ENCODE results near the gene PLB1. TPM values are rescaled to one million over a fixed set of nuclear protein-coding genes. Genes with fewer than 3 reads are reported as not detected.

The PLB1 gene
- total RNA-seq, 4 donors from 2014 or later = 3.0 to 14.5 (median 10.5) TPM

DNA sequence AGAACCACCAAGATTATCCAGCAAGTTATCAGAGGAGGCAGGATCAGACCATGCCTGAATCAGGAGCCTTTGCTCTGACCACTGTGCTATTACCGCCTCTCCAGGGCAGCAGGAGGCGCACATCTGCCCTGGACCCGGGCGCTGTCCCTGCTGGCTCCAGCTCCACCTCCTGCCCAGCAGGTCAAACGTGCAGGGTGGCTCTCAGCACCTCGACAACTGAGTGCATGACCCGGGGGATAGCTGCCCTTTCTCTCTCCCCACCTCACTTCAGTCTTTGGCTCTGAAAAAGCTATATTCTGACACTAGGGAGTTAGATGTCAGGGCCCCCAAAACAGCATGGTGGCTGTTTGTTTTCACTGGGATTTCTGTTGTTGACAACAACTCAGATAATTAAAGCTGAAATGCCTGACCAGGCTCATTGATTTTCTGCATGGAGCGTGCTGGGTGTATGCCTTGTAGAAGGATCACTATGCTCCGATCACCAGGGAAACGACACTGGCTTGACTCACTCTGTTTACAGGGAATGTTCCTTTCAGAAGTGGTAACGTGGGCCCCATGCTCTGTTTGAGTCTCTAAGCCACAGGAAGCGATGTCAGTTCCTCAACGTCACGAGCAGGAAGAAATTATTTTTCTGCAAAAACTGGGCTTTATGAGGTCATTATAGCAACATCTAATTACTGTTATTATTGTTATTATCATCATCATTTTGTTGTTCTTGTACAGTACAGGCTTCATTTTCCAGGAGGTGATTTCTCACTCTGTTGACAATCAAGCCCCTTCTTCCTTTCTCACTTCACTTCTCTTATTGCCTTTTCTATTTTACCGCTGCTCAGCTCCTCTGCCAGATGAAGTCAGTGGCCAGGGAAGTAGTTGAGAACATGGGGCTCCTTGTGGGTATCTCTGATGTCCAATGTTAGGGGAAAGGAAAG is 125.6 kb downstream of the PLB1 start:
- Histone ChIP-seq H3K4me3 (no peak overlapping the region), H3K36me3 (no peaks in the 10 kb centered on the region)

DNA sequence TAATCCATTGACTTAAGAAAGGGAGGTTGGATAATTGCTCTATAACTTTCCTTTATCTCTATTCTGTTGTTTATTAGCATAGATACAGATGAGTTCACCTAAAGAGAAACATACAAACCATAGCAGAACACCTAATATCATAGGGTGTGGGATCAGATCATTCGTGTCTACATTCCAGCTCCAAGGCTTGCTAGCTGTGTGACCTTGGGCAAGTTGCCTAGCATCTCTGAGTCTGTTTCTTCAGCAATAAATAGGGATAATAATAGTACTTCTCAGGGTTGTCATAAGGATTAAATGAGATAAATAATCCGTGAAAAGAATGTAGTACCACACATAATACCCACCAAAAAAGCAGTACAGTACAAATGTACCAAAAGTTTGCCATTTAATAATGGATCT is 126.2 kb downstream of the PLB1 start:
- TF ChIP-seq POLR2A (IDR thresholded peaks at IDR 0.05) (no peak), POLR2AphosphoS5 (IDR thresholded peaks at IDR 0.05) (no peak), CTCF (IDR thresholded peaks at IDR 0.05) (no peak), EP300 (IDR thresholded peaks at IDR 0.05) (no peak)
- 34 to 80% methylated on average over 1 to 2 of the region's 2 CpGs for WGBS, 2 donors (ENCODE audit: low coverage in 1 of 2)
- ATAC-seq = no peak
- H3K27me3 ChIP-seq = no peaks in the 10 kb centered on the region
- no peaks in the 10 kb centered on the region for H3K36me3 ChIP-seq
- no peaks in the 10 kb centered on the region for H3K9me3 ChIP-seq
- peaks cover 15 to 98% (median 39%) of the 10 kb centered on the region in 3 donors for H3K4me1 ChIP-seq
- H3K27ac ChIP-seq = peak overlapping the region; percentile 93 to 97 (median 96)
- no peak overlapping the region for H3K4me3 ChIP-seq

More for the DNA sequence above, 125.6 kb downstream of the PLB1 start:
- peak; percentile 89 for ATAC-seq
- no peaks in the 10 kb centered on the region for H3K27me3 ChIP-seq
- H3K9me3 ChIP-seq = no peaks in the 10 kb centered on the region
- peaks cover 13 to 93% (median 37%) of the 10 kb centered on the region in 3 donors for H3K4me1 ChIP-seq
- H3K27ac ChIP-seq = peak overlapping the region; percentile 93 to 97 (median 96)
- 13 to 14% methylated on average over 5 to 9 of the region's 15 CpGs for WGBS, 2 donors (ENCODE audit: low coverage in 1 of 2)
- peak in 3 of 4 experiments; percentile 6 to 26 (median 15) for TF ChIP-seq CTCF (IDR thresholded peaks at IDR 0.05)
- TF ChIP-seq POLR2AphosphoS5 (IDR thresholded peaks at IDR 0.05) = peak; percentile 93
- TF ChIP-seq POLR2A (IDR thresholded peaks at IDR 0.05) = no peak
- TF ChIP-seq EP300 (IDR thresholded peaks at IDR 0.05) = peak; percentile 74

DNA sequence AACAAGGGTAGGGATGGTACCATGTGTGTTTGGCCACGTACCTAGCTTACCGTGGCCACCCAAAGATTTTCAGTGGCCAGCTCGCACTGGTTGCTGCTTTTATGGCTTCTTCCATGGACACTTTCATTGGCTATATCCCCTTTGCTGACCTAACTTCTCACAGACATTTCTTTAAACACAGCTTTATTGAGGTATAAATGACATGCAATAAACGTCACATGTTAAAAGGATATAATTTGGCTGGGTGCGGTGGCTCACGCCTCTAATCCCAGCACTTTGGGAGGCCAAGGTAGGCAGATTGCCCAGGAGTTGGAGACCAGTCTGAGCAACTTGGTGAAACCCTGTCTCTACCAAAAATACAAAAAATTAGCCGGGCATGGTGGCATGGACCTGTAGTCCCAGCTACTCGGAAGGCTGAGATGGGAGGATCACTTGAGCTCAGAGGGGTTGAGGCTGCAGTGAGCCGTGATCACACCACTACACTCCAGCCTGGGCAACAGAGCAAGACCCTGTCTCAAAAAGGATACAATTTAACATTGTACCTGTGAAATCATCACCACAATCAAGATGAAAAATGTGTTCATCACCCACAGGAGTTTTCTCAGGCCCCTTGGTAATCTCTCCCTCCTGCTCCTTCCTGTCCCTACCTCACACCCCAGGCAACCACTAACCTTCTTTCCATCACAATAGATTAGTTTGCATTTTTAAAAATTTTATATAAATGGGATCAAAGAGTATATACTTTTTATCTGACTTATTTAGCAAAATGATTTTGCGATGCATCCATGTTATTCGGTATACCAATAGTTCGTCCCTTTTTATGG is 127.9 kb downstream of the PLB1 start:
- 72 to 78% methylated on average over 8 to 11 of the region's 12 CpGs for WGBS, 2 donors (ENCODE audit: low coverage in 1 of 2)
- H3K4me3 ChIP-seq = no peak overlapping the region
- peaks cover 19 to 98% (median 39%) of the 10 kb centered on the region in 3 donors for H3K4me1 ChIP-seq
- TF ChIP-seq CTCF (IDR thresholded peaks at IDR 0.05) (no peak), EP300 (IDR thresholded peaks at IDR 0.05) (no peak), POLR2A (IDR thresholded peaks at IDR 0.05) (no peak), POLR2AphosphoS5 (IDR thresholded peaks at IDR 0.05) (no peak)
- peak overlapping the region; percentile 93 to 97 (median 96) for H3K27ac ChIP-seq
- H3K36me3 ChIP-seq = no peaks in the 10 kb centered on the region
- no peaks in the 10 kb centered on the region for H3K9me3 ChIP-seq
- no peak for ATAC-seq
- H3K27me3 ChIP-seq = no peaks in the 10 kb centered on the region

GRCh38 chr2:28624436-28624792 is 128.6 kb downstream of the PLB1 start:
- WGBS, 2 donors (ENCODE audit: low coverage in 1 of 2) = 10 to 44% methylated on average over 2 of the region's 2 CpGs
- no peaks in the 10 kb centered on the region for H3K36me3 ChIP-seq
- TF ChIP-seq POLR2A (IDR thresholded peaks at IDR 0.05) (no peak), POLR2AphosphoS5 (IDR thresholded peaks at IDR 0.05) (peak; percentile 67), EP300 (IDR thresholded peaks at IDR 0.05) (no peak)
- peaks cover 19 to 98% (median 41%) of the 10 kb centered on the region in 3 donors for H3K4me1 ChIP-seq
- ATAC-seq = no peak
- no peaks in the 10 kb centered on the region for H3K27me3 ChIP-seq
- no peaks in the 10 kb centered on the region for H3K9me3 ChIP-seq
- H3K4me3 ChIP-seq = peak overlapping the region in 1 of 2 donors; percentile 35
- peak overlapping the region; percentile 93 to 97 (median 96) for H3K27ac ChIP-seq
